K562 (cell line): ENCODE results near the gene POC5. TPM values are rescaled to one million over a fixed set of nuclear protein-coding genes. Genes with fewer than 3 reads are reported as not detected.
A peak's percentile ranks its signal among the peaks of the same experiment; 100 is the strongest.

Source experiments
- CBFA2T3 ChIP-seq: fragments of 450-650 bp; IDR thresholded peaks from 2 replicates; pipeline ENCODE4 v1.6.1; 2017
- CBX5 ChIP-seq: IDR thresholded peaks from 2 replicates; pipeline ENCODE4 v1.6.1; 2014; ENCODE audit warnings: low read depth, borderline replicate concordance
- CHD7 ChIP-seq: fragments of 200-600 bp; sonication (generic); IDR thresholded peaks from one replicate; pipeline ENCODE4 v1.6.1; 2012; ENCODE audit warnings: mild to moderate bottlenecking, low read depth, low read length, inconsistent platforms
- CREM ChIP-seq: IDR thresholded peaks from 2 replicates; pipeline ENCODE4 v1.6.1; 2014; ENCODE audit warnings: antibody characterized with exemption, low read depth
- HDAC6 ChIP-seq: IDR thresholded peaks from 2 replicates; pipeline ENCODE4 v1.6.1; 2012; ENCODE audit warnings: low read depth, mild to moderate bottlenecking, control low read depth, inconsistent platforms, low read length, moderate library complexity
- HIVEP1 ChIP-seq: fragments of 250-450 bp; sonication (Bioruptor Pico); IDR thresholded peaks from 2 replicates; pipeline ENCODE4 v1.4.0; 2020; ENCODE audit warnings: mild to moderate bottlenecking
- JUN ChIP-seq, 2 experiments: sonication (generic) in 1 of 2; formaldehyde crosslinking in 1 of 2; IDR thresholded peaks; 2 replicates each; pipeline versions ENCODE4 v1.6.1 to v1.8.0; 2012 to 2022; ENCODE audit warnings: borderline replicate concordance in 2 of 2, mild to moderate bottlenecking in 2 of 2, improper control_type of control experiment in 1 of 2, low read depth in 1 of 2, low read length in 1 of 2, missing genetic modification reagents in 1 of 2
- KLF13 ChIP-seq: fragments of 450-650 bp; IDR thresholded peaks from 2 replicates; pipeline ENCODE4 v1.6.1; 2016; ENCODE audit warnings: missing genetic modification characterization, low read depth, mild to moderate bottlenecking, missing compliant biosample characterization, moderate library complexity, borderline replicate concordance
- MAFK ChIP-seq: IDR thresholded peaks from 2 replicates; pipeline ENCODE4 v1.6.1; 2011; ENCODE audit warnings: low read length, improper control_type of control experiment
- MITF ChIP-seq: IDR thresholded peaks from 2 replicates; pipeline ENCODE4 v1.6.1; 2014; ENCODE audit warnings: antibody characterized with exemption
- OTX1 ChIP-seq: fragments of 450-650 bp; formaldehyde crosslinking; IDR thresholded peaks from 2 replicates; pipeline ENCODE4 v1.4.0; 2022; ENCODE audit warnings: mild to moderate bottlenecking
- PCBP2 ChIP-seq: fragments of 200-400 bp; formaldehyde crosslinking; IDR thresholded peaks from 2 replicates; pipeline ENCODE4 v1.6.1; 2018; ENCODE audit warnings: low read length, low read depth, mild to moderate bottlenecking, moderate library complexity; ENCODE audit not compliant: poor library complexity, severe bottlenecking
- SAP30 ChIP-seq: fragments of 200-600 bp; sonication (generic); IDR thresholded peaks from 2 replicates; pipeline ENCODE4 v1.6.1; 2012; ENCODE audit warnings: borderline replicate concordance, low read depth, mild to moderate bottlenecking, moderate library complexity, low read length, control low read depth, inconsistent platforms; ENCODE audit not compliant: insufficient read depth, poor library complexity, severe bottlenecking
- THAP7 ChIP-seq: fragments of 250-450 bp; sonication (Bioruptor Pico); IDR thresholded peaks from 2 replicates; pipeline ENCODE4 v1.5.0; 2021
- ZNF274 ChIP-seq: IDR thresholded peaks from 2 replicates; pipeline ENCODE4 v1.6.1; 2011; ENCODE audit warnings: low read depth, mild to moderate bottlenecking, low read length, moderate library complexity, borderline replicate concordance
- polyA plus RNA-seq, 8 experiments: library from polyadenylated mRNA; depleted of rRNA in 4 of 8; stranded (reverse) in 5 of 8; unstranded in 3 of 8; fragments of >200 nt; fragmentation: Nextera tagmentation in 2 of 8; fragmentation: Illumina TruSeq in 1 of 8; extraction: Ambion mirVana in 2 of 8; extraction: Trizol in 1 of 8; gene quantifications; 2 replicates each; pipeline versions ENCODE4 v1.2.1 to v1.2.3, GENCODE V29; 2011 to 2014; ENCODE audit warnings: inconsistent platforms in 1 of 8, missing spikeins in 1 of 8
- total RNA-seq, 7 experiments: library from RNA; depleted of rRNA in 6 of 7; stranded (reverse); fragments of >200 nt in 6 of 7; fragmentation: Illumina TruSeq in 2 of 7; extraction: Trizol in 2 of 7; gene quantifications; 2 replicates each; pipeline versions ENCODE4 v1.2.1 to v1.2.3, GENCODE V29; 2011 to 2021; ENCODE audit warnings: low replicate concordance in 1 of 7

The POC5 gene
- total and polyA plus RNA-seq, 9 of the 15 experiments (the other 6 are each of a cell fraction or from before 2014, with no cell fraction given) = 14.5 to 38.2 (median 27.0) TPM

GRCh38 chr5:75706775-75707174, 10.5 kb downstream of the POC5 start (continued):
- TF ChIP-seq THAP7 (CRISPR knock-in tag) (no peak), JUN (IDR thresholded peaks at IDR 0.05; ENCODE audit: borderline replicate concordance, low read depth, low read length) (no peak), JUN (CRISPR knock-in tag; IDR thresholded peaks at IDR 0.05; ENCODE audit: borderline replicate concordance) (no peak), ZNF274 (no peak), CBX5 (no peak), MAFK (peak; percentile 66), MITF (0 out of 2 replicates have a peak, but pooled peaks have one; percentile 63), HIVEP1 (CRISPR knock-in tag) (no peak), SAP30 (no peak), KLF13 (tag) (no peak), CREM (0 out of 2 replicates have a peak, but pooled peaks have one; percentile 13), CHD7 (no peak), OTX1 (CRISPR knock-in tag) (no peak), HDAC6 (no peak), PCBP2 (no peak), CBFA2T3 (no peak)
